Erythroblast (primary cell): ENCODE data around the gene DPF3.

ENCODE experiments used
- DNase-seq, 2 experiments: peaks; one replicate each; lab custom pipeline; 2025; lab: John Stamatoyannopoulos, UW
- GATA1 ChIP-seq: IDR thresholded peaks from 2 replicates; pipeline ENCODE4 v1.6.1; 2011; ENCODE audit warnings: low read depth, mild to moderate bottlenecking, control low read depth, low read length, moderate library complexity
- POLR2A ChIP-seq: IDR thresholded peaks from 2 replicates; pipeline ENCODE4 v1.6.1; 2011; ENCODE audit warnings: mild to moderate bottlenecking, low read length

DPF3 gene

DNA sequence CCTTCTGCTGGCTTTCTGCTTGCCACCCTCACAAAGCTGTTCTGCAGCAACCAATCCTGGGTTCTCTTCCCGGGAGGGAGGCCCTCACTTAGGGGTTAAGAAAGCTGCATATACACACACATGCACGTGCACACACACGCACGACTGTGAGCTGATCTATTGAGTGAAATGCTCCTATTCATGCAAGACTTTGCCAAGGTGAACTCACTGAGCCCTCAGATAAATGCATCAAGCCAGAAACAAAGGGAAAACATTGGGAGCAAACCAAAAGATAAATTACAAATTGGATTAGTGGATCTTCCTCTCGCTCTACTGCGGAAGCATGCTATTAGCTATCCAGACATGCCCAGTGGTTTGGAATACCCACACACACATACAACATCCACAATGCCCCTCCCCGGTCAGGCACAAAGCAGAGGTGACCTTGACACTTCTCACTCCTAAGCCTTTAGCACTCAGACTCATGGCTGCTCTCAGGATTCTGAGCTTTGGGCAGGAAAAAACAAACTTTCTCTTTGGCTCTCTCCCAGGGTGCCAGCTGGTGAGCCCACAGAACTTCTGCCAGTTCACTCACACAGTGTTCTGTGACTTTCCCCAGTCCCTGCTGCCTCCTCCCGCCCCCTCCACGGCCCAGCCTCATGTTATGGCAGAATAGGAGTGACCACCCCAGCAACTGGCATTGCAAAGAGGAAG is 320.0 kb downstream of the DPF3 start:
- DNase-seq: no peak
- TF ChIP-seq POLR2A (no peak), GATA1 (no peak)
